Hematopoietic multipotent progenitor cell treated with erythropoietin and hydrocortisone succinate and interleukin-3 and kit ligand, for 17 days (in vitro differentiated cells): ENCODE measurements around the gene PRDM16.

ENCODE experiments used
- DNase-seq: peaks from one replicate; pipeline ENCODE4 v3.0.0-alpha.2; 2015; ENCODE audit warnings: low spot score

Gene PRDM16

GRCh38 chr1:3375245-3375644, 306.2 kb downstream of the PRDM16 start:
- no peak for DNase-seq

DNA sequence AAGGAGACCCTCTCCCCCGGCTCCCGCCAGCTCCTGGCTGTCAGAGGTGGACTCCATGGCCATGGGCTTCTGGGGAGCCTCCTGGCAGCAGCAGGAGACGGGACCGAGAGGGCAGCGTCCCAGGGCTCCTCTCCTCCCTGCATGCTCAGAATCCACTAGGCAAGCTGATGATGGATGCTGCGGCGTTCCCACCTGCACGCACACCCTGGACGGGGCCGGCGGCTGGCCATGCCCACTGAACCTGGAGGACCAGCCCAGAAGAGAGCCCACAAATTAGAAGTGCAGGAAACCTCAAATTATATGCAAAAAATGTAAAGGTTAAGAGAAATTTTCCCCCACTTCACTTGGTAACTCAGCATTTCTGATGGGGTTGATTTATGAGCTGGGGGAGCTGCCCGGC, 308.2 kb downstream of the PRDM16 start:
- DNase-seq: no peak

- no peak for DNase-seq
Observed at GRCh38 chr1:3377604-3378279, 308.7 kb downstream of the PRDM16 start.

DNA sequence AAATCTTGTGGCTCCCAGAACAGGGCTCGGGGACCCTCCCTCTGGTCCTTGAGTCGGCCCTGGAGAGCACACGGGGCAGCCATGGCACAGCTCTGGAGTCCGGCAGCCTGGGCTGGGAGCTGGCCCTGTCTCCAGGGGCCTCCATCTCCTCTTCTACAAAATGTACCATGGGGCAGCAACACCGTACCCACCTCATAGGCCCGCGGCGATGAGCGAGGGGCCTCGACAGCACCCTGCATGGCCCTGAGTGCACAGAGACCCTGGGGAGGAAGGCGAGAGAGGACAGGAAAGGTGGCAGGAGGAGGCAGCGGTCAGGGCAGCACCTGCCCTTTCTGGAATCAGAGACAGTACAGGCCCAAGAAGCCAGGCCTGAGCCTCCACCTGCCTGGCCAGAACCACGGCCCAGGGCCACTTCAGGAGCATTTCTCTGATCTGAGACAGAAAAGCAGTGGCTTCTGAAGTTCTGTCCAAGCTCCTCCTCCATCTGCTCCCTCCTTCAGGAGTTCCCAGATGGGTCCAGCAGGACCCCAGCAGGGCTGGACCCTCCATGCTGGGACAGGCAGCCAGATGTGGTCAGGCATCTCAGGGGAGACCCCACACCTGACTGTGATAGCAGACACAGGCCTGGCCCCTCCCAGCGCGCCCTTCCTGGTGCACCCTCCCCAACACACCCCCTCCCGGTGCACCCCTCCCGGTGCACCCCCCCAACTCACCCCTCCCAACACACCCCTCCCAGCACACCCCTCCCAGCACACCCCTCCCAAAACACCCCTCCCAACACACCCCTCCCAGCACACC, 309.6 kb downstream of the PRDM16 start:
- DNase-seq: no peak

DNA sequence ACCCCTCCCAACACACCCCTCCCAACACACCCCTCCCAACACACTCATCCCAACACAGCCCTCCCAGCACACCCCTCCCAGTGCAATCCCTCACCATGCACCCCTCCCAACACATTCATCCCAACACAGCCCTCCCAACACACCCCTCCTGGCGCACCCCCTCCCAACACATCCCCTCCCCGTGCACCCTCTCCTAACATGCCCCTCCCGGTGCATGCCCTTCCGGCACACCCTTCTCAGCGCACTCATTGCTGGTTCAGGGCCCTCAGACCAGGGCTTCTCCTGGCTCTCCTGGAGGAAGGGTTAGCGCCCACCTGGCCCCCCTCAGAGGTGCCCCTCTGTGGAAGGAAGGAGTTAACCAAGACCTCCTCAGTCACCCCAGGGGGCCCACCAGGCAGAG, 310.9 kb downstream of the PRDM16 start:
- DNase-seq: no peak

GRCh38 chr1:3380469-3380868, 311.5 kb downstream of the PRDM16 start:
- no peak for DNase-seq

- DNase-seq: no peak
Observed at GRCh38 chr1:3381901-3382300, 312.9 kb downstream of the PRDM16 start.

- DNase-seq: no peak
Observed at GRCh38 chr1:3382326-3383057, 313.5 kb downstream of the PRDM16 start.

DNA sequence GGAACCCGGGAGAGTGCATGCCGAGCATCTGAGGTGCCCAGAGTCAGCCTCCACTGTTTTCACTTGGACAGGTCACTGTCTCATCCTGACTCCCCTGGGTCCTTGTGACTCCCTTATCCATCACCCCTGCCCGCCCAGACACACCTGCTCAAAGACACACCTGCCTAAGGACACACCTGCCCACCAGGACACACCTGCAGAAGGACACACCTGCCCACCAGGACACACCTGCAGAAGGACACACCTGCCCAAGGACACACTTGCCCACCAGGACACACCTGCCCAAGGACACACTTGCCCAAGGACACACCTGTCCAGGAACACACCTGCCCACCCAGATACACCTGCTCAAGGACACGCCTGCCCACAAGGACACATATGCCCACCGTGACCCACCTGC, 314.7 kb downstream of the PRDM16 start:
- no peak for DNase-seq

- no peak for DNase-seq
Observed at GRCh38 chr1:3384407-3384806, 315.4 kb downstream of the PRDM16 start.

DNA sequence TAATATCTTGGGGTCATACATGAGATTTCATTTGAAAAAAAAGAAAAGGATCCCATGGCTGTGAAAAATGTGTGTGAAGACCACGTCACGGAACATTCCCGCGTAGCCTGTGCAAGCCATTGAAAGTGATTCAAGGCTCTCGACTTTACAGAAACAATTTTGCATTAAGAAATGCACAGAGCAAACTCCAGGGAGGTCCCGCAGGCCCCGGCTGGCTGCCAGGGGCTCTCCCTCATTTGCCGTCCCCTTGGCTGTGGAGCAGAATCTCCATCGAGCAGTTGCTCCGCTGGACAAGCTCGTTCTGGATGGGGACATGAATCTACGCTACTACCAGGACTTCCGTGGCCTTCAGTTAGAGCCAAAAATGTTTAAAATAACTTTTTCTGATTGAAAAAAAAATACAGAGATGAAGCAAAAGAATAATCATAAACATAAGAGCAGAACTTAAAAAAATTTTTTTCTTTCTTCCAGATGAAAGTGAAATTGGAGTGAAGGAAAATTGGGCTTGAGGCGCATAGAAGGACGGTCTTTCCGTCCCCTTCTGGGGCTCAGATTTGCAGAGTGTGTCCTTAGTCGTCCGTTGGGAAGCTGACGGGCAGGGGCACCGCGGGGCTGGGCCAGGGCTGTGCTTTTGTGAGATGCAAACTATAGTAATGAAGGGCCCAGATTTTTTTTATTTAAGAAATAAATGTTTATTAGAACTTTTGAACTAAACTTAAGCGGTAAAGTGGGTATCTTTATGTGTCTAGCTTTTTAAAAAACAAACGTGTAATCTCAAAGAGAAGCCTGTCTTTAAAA, 317.4 kb downstream of the PRDM16 start:
- no peak for DNase-seq

DNA sequence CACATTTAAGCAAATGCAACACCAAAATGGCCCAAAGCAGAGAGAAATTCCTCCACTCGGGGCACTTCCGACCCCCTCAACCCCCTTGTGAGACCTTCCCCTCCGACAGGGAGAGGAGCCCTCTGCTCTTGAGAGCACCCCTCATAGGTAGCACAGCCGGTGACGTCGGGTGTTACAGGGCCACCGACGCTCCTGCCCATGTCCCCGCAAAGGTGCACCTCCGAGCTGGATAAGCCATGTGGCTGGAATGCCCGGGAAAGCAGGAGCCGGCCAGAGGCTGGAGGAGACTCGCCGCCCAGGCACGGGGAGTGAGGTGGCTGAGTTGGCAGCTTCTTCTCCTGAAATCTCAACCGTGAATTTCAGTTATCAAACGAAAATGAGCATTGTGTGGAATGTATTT, 318.4 kb downstream of the PRDM16 start:
- DNase-seq: no peak

GRCh38 chr1:3389093-3389833, 320.3 kb downstream of the PRDM16 start:
- no peak for DNase-seq

DNA sequence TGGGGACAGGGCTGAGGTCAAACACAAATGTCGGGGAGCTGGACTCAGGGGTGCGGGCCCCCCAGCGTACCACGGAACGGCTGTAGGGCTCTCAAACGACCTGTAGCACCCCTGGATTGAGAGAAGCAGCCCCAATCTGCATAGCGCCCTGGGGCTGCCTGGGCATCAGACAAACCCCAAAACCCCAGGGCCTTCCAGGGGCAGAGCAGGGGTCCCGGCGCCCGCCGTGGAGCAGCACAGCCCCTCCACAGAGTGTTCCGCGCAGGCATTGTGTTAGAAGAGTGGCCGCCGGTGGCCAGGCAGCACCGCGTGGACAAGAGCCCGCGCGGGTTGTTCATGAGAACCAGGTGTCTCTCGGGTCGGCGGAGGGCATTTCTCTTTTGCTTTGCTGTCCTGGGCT, 321.3 kb downstream of the PRDM16 start:
- DNase-seq: no peak

DNA sequence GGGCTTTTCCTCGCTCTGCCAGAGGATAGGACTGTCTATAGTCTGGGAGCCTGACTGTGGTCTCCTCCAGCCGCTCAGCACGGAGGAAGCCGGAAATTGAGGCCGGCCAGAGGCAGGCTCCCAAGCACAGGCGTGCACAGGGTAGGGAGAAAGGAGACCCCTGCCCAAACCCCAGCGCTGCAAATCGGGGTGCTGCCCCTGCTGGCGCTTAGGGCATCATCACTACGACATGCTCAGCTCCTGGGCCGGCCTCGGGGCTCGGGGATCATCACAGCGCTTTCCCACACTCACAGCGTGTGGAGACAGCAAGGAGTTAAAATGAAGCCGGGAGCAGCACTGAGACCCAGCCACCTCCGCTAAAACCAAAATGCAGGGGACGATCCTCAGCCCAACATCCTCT, 322.7 kb downstream of the PRDM16 start:
- DNase-seq: no peak

DNA sequence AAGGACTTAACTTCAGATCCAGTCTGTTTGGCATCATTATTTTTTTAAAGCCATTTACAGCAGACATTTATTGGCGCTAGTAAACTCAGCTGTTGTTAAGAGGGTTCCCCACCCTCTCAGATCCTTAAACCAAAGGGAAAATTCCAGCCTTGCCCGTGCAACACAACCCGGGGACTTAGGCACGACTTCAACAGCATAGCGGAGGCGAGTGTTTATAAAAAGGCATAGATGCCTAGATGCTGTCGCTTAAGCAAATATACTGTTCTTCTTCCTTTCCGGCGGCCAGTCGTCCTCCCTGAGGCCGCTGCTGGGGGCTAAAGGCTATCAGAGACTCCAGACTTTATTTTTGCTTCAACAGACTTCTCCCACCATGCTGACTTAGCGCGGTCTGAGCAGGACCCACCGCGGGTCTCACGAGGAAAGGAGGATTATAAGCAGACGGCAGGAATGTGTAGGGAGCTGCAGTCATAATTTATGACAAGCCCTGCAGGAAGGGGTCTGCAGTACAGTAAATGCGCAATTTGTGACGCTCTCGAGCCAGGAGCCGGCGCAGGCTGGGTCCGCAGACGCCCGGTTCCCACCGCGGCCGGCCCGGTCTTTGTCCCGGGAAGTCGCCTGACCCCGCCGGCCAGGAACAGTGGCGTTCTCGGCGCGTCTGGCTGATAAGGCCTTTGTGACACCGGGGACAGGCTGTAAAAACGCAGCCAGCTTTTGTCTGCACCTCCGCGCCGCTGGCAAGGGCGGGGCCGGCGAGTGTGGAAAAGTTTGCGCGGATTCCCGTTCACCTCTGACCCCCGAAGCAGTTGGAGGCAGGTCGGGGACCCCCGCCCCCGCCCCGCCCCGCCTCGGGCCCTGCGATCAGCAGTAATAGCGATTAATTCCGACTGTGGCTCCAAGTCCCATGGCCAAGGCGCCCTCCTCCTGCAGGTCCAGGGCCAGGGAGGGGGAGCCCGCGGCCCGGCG, 324.3 kb downstream of the PRDM16 start:
- no peak for DNase-seq

GRCh38 chr1:3393987-3394920, 325.3 kb downstream of the PRDM16 start:
- no peak for DNase-seq

GRCh38 chr1:3396411-3396810, 327.4 kb downstream of the PRDM16 start:
- DNase-seq: no peak

DNA sequence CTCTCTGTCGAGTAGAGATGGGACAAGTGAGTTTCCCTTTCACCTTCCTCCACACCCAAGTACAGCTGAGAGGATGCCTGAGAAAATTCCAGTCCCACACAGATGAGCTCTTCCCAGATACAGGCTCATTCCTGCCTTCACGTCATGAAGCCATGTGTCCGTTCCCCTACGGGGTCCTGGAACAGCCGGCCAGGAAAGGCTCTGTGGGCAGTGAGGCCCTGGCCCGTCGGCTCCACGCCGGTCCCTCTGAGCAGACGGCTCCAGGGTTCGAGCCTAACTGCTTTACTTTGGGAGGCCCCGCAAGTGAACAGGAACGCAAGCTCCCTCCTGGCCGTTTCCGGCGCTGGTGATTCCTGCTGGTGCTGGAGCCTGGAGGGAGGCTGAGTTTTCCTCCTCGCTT, 328.3 kb downstream of the PRDM16 start:
- no peak for DNase-seq
